H1 (cell line): ENCODE data around the gene MAS1L. TPM values are rescaled to one million over a fixed set of nuclear protein-coding genes. Genes with fewer than 3 reads are reported as not detected.

Source experiments
- BRCA1 ChIP-seq: IDR thresholded peaks from 2 replicates; pipeline ENCODE4 v1.6.1; 2012; ENCODE audit warnings: low read depth, low read length, improper control_type of control experiment
- CEBPB ChIP-seq: IDR thresholded peaks from 2 replicates; pipeline ENCODE4 v1.6.1; 2012; ENCODE audit warnings: low read depth, low read length
- CHD7 ChIP-seq: fragments of 300-600 bp; sonication (generic); IDR thresholded peaks from 2 replicates; pipeline ENCODE4 v1.7.1; 2012; ENCODE audit warnings: low read length, moderate library complexity, mild to moderate bottlenecking, inconsistent platforms; ENCODE audit not compliant: insufficient replicate concordance
- CTBP2 ChIP-seq: IDR thresholded peaks from 2 replicates; pipeline ENCODE4 v1.7.0; 2011; ENCODE audit warnings: borderline replicate concordance, mild to moderate bottlenecking, moderate library complexity, mixed read lengths, low read length; ENCODE audit not compliant: insufficient read depth, insufficient read length
- JUND ChIP-seq: IDR thresholded peaks from 2 replicates; pipeline ENCODE4 v1.6.1; 2011; ENCODE audit warnings: mild to moderate bottlenecking, improper control_type of control experiment, low read length
- KDM4A ChIP-seq: IDR thresholded peaks from one replicate; pipeline ENCODE4 v1.7.1; 2012; ENCODE audit warnings: low read depth, mild to moderate bottlenecking, moderate library complexity, low read length, inconsistent platforms; ENCODE audit not compliant: severe bottlenecking
- POU5F1 ChIP-seq: IDR thresholded peaks from 2 replicates; pipeline ENCODE4 v1.6.1; 2011; ENCODE audit warnings: low read depth, mild to moderate bottlenecking, low read length, moderate library complexity
- RBBP5 ChIP-seq: IDR thresholded peaks from 2 replicates; pipeline ENCODE4 v1.7.1; 2012; ENCODE audit warnings: low read depth, mild to moderate bottlenecking, inconsistent platforms, low read length, moderate library complexity, borderline replicate concordance
- SP4 ChIP-seq: IDR thresholded peaks from 2 replicates; pipeline ENCODE4 v1.6.1; 2012; ENCODE audit warnings: low read length, inconsistent platforms
- SRF ChIP-seq: IDR thresholded peaks from 2 replicates; pipeline ENCODE4 v1.6.1; 2011; ENCODE audit warnings: mild to moderate bottlenecking, low read depth, low read length, moderate library complexity
- TBP ChIP-seq: IDR thresholded peaks from 2 replicates; pipeline ENCODE4 v1.6.1; 2011; ENCODE audit warnings: low read depth, low read length, improper control_type of control experiment
- TCF12 ChIP-seq: IDR thresholded peaks from 2 replicates; pipeline ENCODE4 v1.6.1; 2011; ENCODE audit warnings: low read depth, mild to moderate bottlenecking, low read length
- polyA plus RNA-seq, 7 experiments: library from polyadenylated mRNA; depleted of rRNA in 3 of 7; stranded (reverse) in 5 of 7; unstranded in 2 of 7; fragments of >200 nt in 5 of 7; fragments of 200-250 nt in 2 of 7; gene quantifications; 1 replicate in 5 of 7; 2 replicates in 1 of 7; 4 replicates in 1 of 7; pipeline versions ENCODE4 v1.2.1 to v1.2.3, GENCODE V29; 2011 to 2013; ENCODE audit warnings: missing spikeins in 2 of 7, mixed read lengths in 2 of 7
- total RNA-seq: library from RNA; stranded (reverse); fragmentation: NEBNext Ultra II Directional; extraction: Animal tissue kit (Norgen Biotek cat#: 25700); gene quantifications from 2 replicates; pipeline ENCODE4 v1.2.1, GENCODE V29; 2021

The MAS1L gene
- total and polyA plus RNA-seq, 2 of the 8 experiments (the other 6 are each of a cell fraction or from before 2014, with no cell fraction given): not detected

GRCh38 chr6:29528300-29528931, 40.7 kb upstream of the MAS1L start (continued):
- TF ChIP-seq CHD7: no peak
- no peak for TF ChIP-seq POU5F1
- no peak for TF ChIP-seq RBBP5
- no peak for TF ChIP-seq SRF
- TF ChIP-seq SP4: no peak
- no peak for TF ChIP-seq TCF12
- no peak for TF ChIP-seq BRCA1
- TF ChIP-seq JUND: no peak
- no peak for TF ChIP-seq KDM4A
- no peak for TF ChIP-seq CEBPB
- TF ChIP-seq CTBP2: no peak
- TF ChIP-seq TBP: no peak
